ENCODE measurements around the gene MTG1.
"Not testable (repeated sequence)": the region's sequence is repeated elsewhere in the genome, so short reads cannot be mapped to it uniquely, and the experiment has no call there.

Gene MTG1

GRCh38 chr10:133460208-133460769 lies 66.3 kb downstream of the MTG1 start:
- DNase-seq (ENCODE audit: extremely low read depth in 1 of 2, low read depth in 1 of 2), result no peak

- DNase-seq (ENCODE audit: extremely low read depth in 1 of 2, low read depth in 1 of 2), result no peak
These were observed 67.1 kb downstream of the MTG1 start for GRCh38 chr10:133461027-133461426.

- DNase-seq (ENCODE audit: extremely low read depth in 1 of 2, low read depth in 1 of 2), result no peak
These were observed 67.9 kb downstream of the MTG1 start for GRCh38 chr10:133461841-133462240.

- DNase-seq (ENCODE audit: extremely low read depth in 1 of 2, low read depth in 1 of 2), result no peak
These were observed 68.8 kb downstream of the MTG1 start for GRCh38 chr10:133462512-133463305.

- DNase-seq (ENCODE audit: extremely low read depth in 1 of 2, low read depth in 1 of 2), result no peak
These were observed 70.7 kb downstream of the MTG1 start for GRCh38 chr10:133464582-133465031.

GRCh38 chr10:133465191-133465949 lies 71.4 kb downstream of the MTG1 start:
- no peak for DNase-seq (ENCODE audit: extremely low read depth in 1 of 2, low read depth in 1 of 2)

GRCh38 chr10:133465950-133466474 lies 72.1 kb downstream of the MTG1 start:
- no peak for DNase-seq (ENCODE audit: extremely low read depth in 1 of 2, low read depth in 1 of 2)

GRCh38 chr10:133466683-133467275 lies 72.8 kb downstream of the MTG1 start:
- DNase-seq (ENCODE audit: extremely low read depth in 1 of 2, low read depth in 1 of 2), result no peak

GRCh38 chr10:133467286-133467911 lies 73.4 kb downstream of the MTG1 start:
- no peak for DNase-seq (ENCODE audit: extremely low read depth in 1 of 2, low read depth in 1 of 2)

- DNase-seq (ENCODE audit: extremely low read depth in 1 of 2, low read depth in 1 of 2), result not testable (repeated sequence)
These were observed 75.2 kb downstream of the MTG1 start for GRCh38 chr10:133469205-133469604.

GRCh38 chr10:133471300-133472109 lies 77.5 kb downstream of the MTG1 start:
- DNase-seq (ENCODE audit: extremely low read depth in 1 of 2, low read depth in 1 of 2), result no peak
